Mesenchymal stem cell (in vitro differentiated cells and primary cell): Measurements from ENCODE around the gene C10orf90.
A peak's percentile ranks its signal among the peaks of the same experiment; 100 is the strongest.

Source experiments
- DNase-seq: peaks from one replicate; pipeline ENCODE4 v3.0.0-alpha.2; 2013
- H2AFZ ChIP-seq: one replicate; pipeline ENCODE4 v1.6.1; 2013; ENCODE audit warnings: low read depth, mild to moderate bottlenecking, control low read depth, inconsistent platforms, low read length, moderate library complexity
- H2AK5ac ChIP-seq: 2 replicates; pipeline ENCODE4 v1.6.1; 2013; ENCODE audit warnings: low read length, moderate library complexity, mild to moderate bottlenecking, inconsistent platforms; ENCODE audit not compliant: severe bottlenecking
- H2BK120ac ChIP-seq: one replicate; pipeline ENCODE4 v1.6.1; 2013; ENCODE audit warnings: low read depth, mild to moderate bottlenecking, inconsistent platforms, low read length, moderate library complexity
- H2BK12ac ChIP-seq, 2 experiments: one replicate each; pipeline ENCODE4 v1.6.1; 2013; ENCODE audit warnings: inconsistent platforms in 2 of 2, low read length in 2 of 2, mild to moderate bottlenecking in 2 of 2, moderate library complexity in 2 of 2, control low read depth in 1 of 2
- H2BK15ac ChIP-seq: one replicate; pipeline ENCODE4 v1.6.1; 2013; ENCODE audit warnings: mild to moderate bottlenecking, low read depth, inconsistent platforms; ENCODE audit not compliant: poor library complexity, severe bottlenecking
- H2BK5ac ChIP-seq: 2 replicates; pipeline ENCODE4 v1.6.1; 2013; ENCODE audit warnings: low read depth, mild to moderate bottlenecking, low read length, control low read depth, inconsistent platforms; ENCODE audit not compliant: poor library complexity, severe bottlenecking
- H3K14ac ChIP-seq, 2 experiments: one replicate each; pipeline ENCODE4 v1.6.1; 2013; ENCODE audit warnings: inconsistent platforms in 2 of 2, low read length in 2 of 2, control low read depth in 1 of 2, mild to moderate bottlenecking in 1 of 2, moderate library complexity in 1 of 2
- H3K18ac ChIP-seq, 2 experiments: one replicate each; pipeline ENCODE4 v1.6.1; 2013; ENCODE audit warnings: inconsistent platforms in 2 of 2, low read length in 2 of 2, control low read depth in 1 of 2, low read depth in 1 of 2, mild to moderate bottlenecking in 1 of 2
- H3K23ac ChIP-seq, 2 experiments: one replicate each; pipeline ENCODE4 v1.6.1; 2013; ENCODE audit warnings: inconsistent platforms in 2 of 2, low read length in 2 of 2, mild to moderate bottlenecking in 2 of 2, moderate library complexity in 2 of 2, control low read depth in 1 of 2
- H3K27ac ChIP-seq: 2 replicates; pipeline ENCODE4 v1.5.1; 2013; ENCODE audit warnings: mild to moderate bottlenecking, moderate library complexity, low read length, control low read depth, inconsistent platforms; ENCODE audit not compliant: poor library complexity, severe bottlenecking
- H3K27me3 ChIP-seq, 2 experiments: 2 replicates each; pipeline versions ENCODE4 v1.6.1 to v1.7.0; 2013; ENCODE audit warnings: low read length in 2 of 2, mild to moderate bottlenecking in 2 of 2, moderate library complexity in 2 of 2, control low read depth in 1 of 2, inconsistent platforms in 1 of 2; ENCODE audit not compliant: control insufficient read depth in 1 of 2, insufficient read depth in 1 of 2
- H3K36me3 ChIP-seq, 2 experiments: 2 replicates each; pipeline versions ENCODE4 v1.6.1 to v1.7.0; 2013; ENCODE audit warnings: low read length in 2 of 2, control low read depth in 1 of 2, inconsistent platforms in 1 of 2, low read depth in 1 of 2, mild to moderate bottlenecking in 1 of 2; ENCODE audit not compliant: insufficient read depth in 2 of 2, control insufficient read depth in 1 of 2
- H3K4ac ChIP-seq, 2 experiments: one replicate each; pipeline ENCODE4 v1.6.1; 2013; ENCODE audit warnings: inconsistent platforms in 2 of 2, low read length in 2 of 2, mild to moderate bottlenecking in 2 of 2, moderate library complexity in 2 of 2, control low read depth in 1 of 2, low read depth in 1 of 2
- H3K4me1 ChIP-seq: 2 replicates; pipeline ENCODE4 v1.6.1; 2013; ENCODE audit warnings: low read depth, low read length, control low read depth; ENCODE audit not compliant: control insufficient read depth, insufficient read depth
- H3K4me2 ChIP-seq: 2 replicates; pipeline ENCODE4 v1.6.1; 2013; ENCODE audit warnings: low read length, mild to moderate bottlenecking, inconsistent platforms; ENCODE audit not compliant: poor library complexity, severe bottlenecking
- H3K4me3 ChIP-seq, 2 experiments: 2 replicates each; pipeline versions ENCODE4 v1.5.1 to v1.7.0; 2013; ENCODE audit warnings: low read length in 2 of 2, mild to moderate bottlenecking in 2 of 2, control low read depth in 1 of 2, low read depth in 1 of 2; ENCODE audit not compliant: insufficient read depth in 1 of 2
- H3K79me1 ChIP-seq: replicated peaks from 2 replicates; pipeline ENCODE4 v1.6.1; 2013; ENCODE audit warnings: mild to moderate bottlenecking, control low read depth, low read length, inconsistent platforms; ENCODE audit not compliant: poor library complexity, severe bottlenecking
- H3K9ac ChIP-seq: 2 replicates; pipeline ENCODE4 v1.7.0; 2013; ENCODE audit warnings: mild to moderate bottlenecking, low read length, moderate library complexity
- H3K9me3 ChIP-seq: 2 replicates; pipeline ENCODE4 v1.7.0; 2013; ENCODE audit warnings: mild to moderate bottlenecking, low read length; ENCODE audit not compliant: control insufficient read depth
- H4K8ac ChIP-seq: one replicate; pipeline ENCODE4 v1.6.1; 2013; ENCODE audit warnings: inconsistent platforms, mild to moderate bottlenecking, low read length, moderate library complexity
- H4K91ac ChIP-seq: one replicate; pipeline ENCODE4 v1.6.1; 2013; ENCODE audit warnings: mild to moderate bottlenecking, low read length, inconsistent platforms
- WGBS: methylation state at CpG from one replicate; pipeline ENCODE4 v1.1.7; 2013; ENCODE audit warnings: mixed read lengths; 5-methylcytosine and 5-hydroxymethylcytosine counted together

The C10orf90 gene

GRCh38 chr10:126685756-126686155, 15.3 kb upstream of the C10orf90 start:
- Histone ChIP-seq H2BK12ac (peak overlapping the region; percentile 84 to 93), H3K18ac (peak overlapping the region; percentile 2 to 94), H3K79me1 (no peaks in the 10 kb centered on the region), H3K36me3 (no peaks in the 10 kb centered on the region), H3K9me3 (no peaks in the 10 kb centered on the region), H3K14ac (peak overlapping the region in 1 of 2 experiments; percentile 80), H2AFZ (no peak overlapping the region), H3K27me3 (peaks cover 3 to 7% of the 10 kb centered on the region in 2 experiments), H4K91ac (peak overlapping the region; percentile 83), H2AK5ac (no peak overlapping the region), H3K9ac (no peak overlapping the region), H3K23ac (no peak overlapping the region), H3K4me1 (no peaks in the 10 kb centered on the region), H3K4me2 (no peak overlapping the region), H3K4me3 (no peak overlapping the region), H4K8ac (peak overlapping the region; percentile 93), H2BK15ac (no peak overlapping the region), H3K27ac (no peak overlapping the region), H3K4ac (peak overlapping the region in 1 of 2 experiments; percentile 37), H2BK120ac (no peak overlapping the region), H2BK5ac (no peak overlapping the region)
- DNase-seq = no peak
- over 99% methylated on average over 4 of the region's 4 CpGs for WGBS

- no peak overlapping the region for H3K9ac ChIP-seq
- no peaks in the 10 kb centered on the region for H3K36me3 ChIP-seq
- H3K79me1 ChIP-seq = no peaks in the 10 kb centered on the region
- no peak overlapping the region for H3K14ac ChIP-seq
- H4K8ac ChIP-seq = no peak overlapping the region
- no peak overlapping the region for H2AK5ac ChIP-seq
- no peak overlapping the region for H3K4me3 ChIP-seq
- no peak overlapping the region for H2BK120ac ChIP-seq
- DNase-seq = peak; percentile 66
- no peak overlapping the region for H3K4me2 ChIP-seq
- H3K27me3 ChIP-seq = no peaks in the 10 kb centered on the region
- H2BK12ac ChIP-seq = peak overlapping the region in 1 of 2 experiments; percentile 63
- H3K27ac ChIP-seq = no peak overlapping the region
- no peaks in the 10 kb centered on the region for H3K9me3 ChIP-seq
- H3K23ac ChIP-seq = no peak overlapping the region
- no peak overlapping the region for H2AFZ ChIP-seq
- H3K4ac ChIP-seq = no peak overlapping the region
- WGBS = 60% methylated on average over 3 of the region's 3 CpGs
- H2BK15ac ChIP-seq = no peak overlapping the region
- H3K4me1 ChIP-seq = no peaks in the 10 kb centered on the region
- H4K91ac ChIP-seq = no peak overlapping the region
- no peak overlapping the region for H2BK5ac ChIP-seq
- H3K18ac ChIP-seq = no peak overlapping the region
Observed at GRCh38 chr10:126684171-126684745, 13.8 kb upstream of the C10orf90 start.

- peak overlapping the region in 1 of 2 experiments; percentile 49 for H3K18ac ChIP-seq
- H2BK12ac ChIP-seq = peak overlapping the region; percentile 1 to 86
- DNase-seq = no peak
- H3K14ac ChIP-seq = peak overlapping the region in 1 of 2 experiments; percentile 26
- H2BK120ac ChIP-seq = no peak overlapping the region
- no peak overlapping the region for H2AFZ ChIP-seq
- WGBS = no CpG with 5 or more reads among the region's 1 CpG
- no peaks in the 10 kb centered on the region for H3K79me1 ChIP-seq
- no peak overlapping the region for H3K23ac ChIP-seq
- H3K36me3 ChIP-seq = no peaks in the 10 kb centered on the region
- H2BK15ac ChIP-seq = no peak overlapping the region
- H2AK5ac ChIP-seq = no peak overlapping the region
- H4K91ac ChIP-seq = peak overlapping the region; percentile 0
- no peak overlapping the region for H2BK5ac ChIP-seq
- H3K4me1 ChIP-seq = no peaks in the 10 kb centered on the region
- no peak overlapping the region for H3K4ac ChIP-seq
- H3K27ac ChIP-seq = no peak overlapping the region
- no peak overlapping the region for H3K4me3 ChIP-seq
- H3K4me2 ChIP-seq = no peak overlapping the region
- no peaks in the 10 kb centered on the region for H3K27me3 ChIP-seq
- no peak overlapping the region for H3K9ac ChIP-seq
- H4K8ac ChIP-seq = no peak overlapping the region
- no peaks in the 10 kb centered on the region for H3K9me3 ChIP-seq
Observed at GRCh38 chr10:126683466-126683865, 13.0 kb upstream of the C10orf90 start.

- H3K4me1 ChIP-seq = no peaks in the 10 kb centered on the region
- WGBS = 98% methylated on average over 7 of the region's 7 CpGs
- H2BK120ac ChIP-seq = no peak overlapping the region
- no peak overlapping the region for H3K4me3 ChIP-seq
- peaks cover 0 to 6% of the 10 kb centered on the region in 2 experiments for H3K27me3 ChIP-seq
- no peak overlapping the region for H2AK5ac ChIP-seq
- no peaks in the 10 kb centered on the region for H3K9me3 ChIP-seq
- H4K91ac ChIP-seq = no peak overlapping the region
- no peak overlapping the region for H3K9ac ChIP-seq
- no peaks in the 10 kb centered on the region for H3K36me3 ChIP-seq
- H2BK5ac ChIP-seq = no peak overlapping the region
- no peak overlapping the region for H3K23ac ChIP-seq
- no peak overlapping the region for H2AFZ ChIP-seq
- H3K4me2 ChIP-seq = no peak overlapping the region
- no peak overlapping the region for H3K4ac ChIP-seq
- H3K14ac ChIP-seq = no peak overlapping the region
- no peak overlapping the region for H2BK12ac ChIP-seq
- no peak overlapping the region for H3K27ac ChIP-seq
- no peak overlapping the region for H2BK15ac ChIP-seq
- no peaks in the 10 kb centered on the region for H3K79me1 ChIP-seq
- H4K8ac ChIP-seq = no peak overlapping the region
- no peak overlapping the region for H3K18ac ChIP-seq
- DNase-seq = no peak
Observed at GRCh38 chr10:126675656-126676438, 5.4 kb upstream of the C10orf90 start.
